Astrocyte of the cerebellum (primary cell): ENCODE results near the gene HLF.

Experiments used
- DNase-seq: peaks from one replicate; pipeline ENCODE4 v3.0.0-alpha.2; 2011; ENCODE audit warnings: low read depth
- H3K4me3 ChIP-seq: 2 replicates; pipeline ENCODE4 v1.5.1; 2011; ENCODE audit warnings: mild to moderate bottlenecking, low read depth, low read length, moderate library complexity
- CTCF ChIP-seq: IDR thresholded peaks from 2 replicates; pipeline ENCODE4 v1.5.1; 2012; ENCODE audit warnings: low read length, low read depth, moderate library complexity, mild to moderate bottlenecking; ENCODE audit errors: missing control alignments
- in situ Hi-C: cut with HindIII; loops from 2 replicates; pipeline ENCODE4 v1.10.0; 2017; ENCODE audit warnings: low sequenced_read_pairs

The HLF gene

GRCh38 chr17:55266051-55266957 lies 1.5 kb downstream of the HLF start:
- no peak for DNase-seq
- in situ Hi-C loops: no loop called here
- H3K4me3 ChIP-seq: no peak overlapping the region

GRCh38 chr17:55266958-55267688 lies 2.4 kb downstream of the HLF start:
- in situ Hi-C loops: no loop called here
- no peak for TF ChIP-seq CTCF
- no peak for DNase-seq
- no peak overlapping the region for H3K4me3 ChIP-seq

More at GRCh38 chr17:55266051-55266957, 1.5 kb downstream of the HLF start:
- no peak for TF ChIP-seq CTCF

- in situ Hi-C loops: no loop called here
- no peak for DNase-seq
- no peak overlapping the region for H3K4me3 ChIP-seq
- TF ChIP-seq CTCF: no peak
Observed at GRCh38 chr17:55267777-55268648, 3.3 kb downstream of the HLF start.

GRCh38 chr17:55268649-55269480 lies 4.1 kb downstream of the HLF start:
- TF ChIP-seq CTCF: no peak
- DNase-seq: no peak
- in situ Hi-C loops: no loop called here
- no peak overlapping the region for H3K4me3 ChIP-seq

DNA sequence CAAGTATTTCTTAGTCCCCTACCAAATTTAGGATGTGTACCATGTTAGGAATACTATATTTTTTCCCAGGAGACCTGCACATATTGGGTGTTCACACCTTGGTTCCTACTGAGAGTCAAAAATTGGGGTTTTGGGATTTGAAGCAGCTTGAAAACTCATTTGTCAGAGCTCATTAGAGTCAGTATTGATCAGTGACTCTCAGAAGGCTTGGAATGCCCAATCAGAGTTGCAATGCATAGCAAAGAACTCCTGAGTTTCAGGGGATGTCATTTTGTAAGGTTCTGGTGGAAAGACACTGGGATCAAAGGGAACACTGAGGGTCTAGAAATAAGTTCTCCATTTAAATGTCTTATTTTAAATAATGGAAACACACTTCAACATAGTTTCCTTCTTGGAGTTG lies 5.1 kb downstream of the HLF start:
- no peak for TF ChIP-seq CTCF
- no peak for DNase-seq
- in situ Hi-C loops: no loop called here
- no peak overlapping the region for H3K4me3 ChIP-seq
